ENCODE data around the gene HNRNPH2. TPM values are rescaled to one million over a fixed set of nuclear protein-coding genes. Genes with fewer than 3 reads are reported as not detected.

HNRNPH2 gene
- total RNA-seq, 1 experiment from 2014 or later: 49.8 TPM

DNA sequence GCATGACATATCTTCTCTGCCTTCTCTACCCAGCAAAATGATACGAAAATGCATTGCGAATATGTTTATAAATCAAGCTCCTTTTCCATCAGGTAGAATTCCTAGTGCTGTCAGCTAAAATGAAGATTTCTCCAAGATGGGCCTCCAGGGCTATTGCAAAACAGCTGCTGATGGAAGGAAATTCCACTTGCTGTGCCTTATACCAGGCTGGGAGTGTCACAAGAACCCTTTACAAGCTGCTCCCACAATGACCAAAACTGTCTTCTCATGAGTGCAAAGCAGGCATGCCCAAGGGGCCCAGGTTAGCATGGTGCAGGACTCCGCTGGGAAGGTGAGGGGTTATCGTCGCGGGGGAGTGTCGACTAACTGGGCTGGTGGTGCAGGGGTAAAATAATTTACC, 8.7 kb downstream of the HNRNPH2 start:
- no peak overlapping the region for H3K4me3 ChIP-seq (replicated peaks in 1 of 2; ENCODE audit: low read depth in 1 of 2, low read length in 2 of 2)
- peaks cover 5 to 8% of the 10 kb centered on the region in 2 experiments; a peak in 3 of 4 replicates for H3K36me3 ChIP-seq (ENCODE audit: control insufficient read depth in 1 of 2, insufficient read depth in 2 of 2, low read length in 2 of 2)
- TF ChIP-seq EZH2 (IDR thresholded peaks at IDR 0.05) (no peak), YY1 (IDR thresholded peaks at IDR 0.05; ENCODE audit: extremely low read depth, insufficient replicate concordance, low read depth, low read length) (no peak), POLR2AphosphoS5 (IDR thresholded peaks at IDR 0.05; ENCODE audit: low read depth, low read length) (no peak), POLR2A (IDR thresholded peaks at IDR 0.05; ENCODE audit: borderline replicate concordance, extremely low read depth, insufficient read depth, insufficient read length) (no peak), EZH2phosphoT487 (IDR thresholded peaks at IDR 0.05; ENCODE audit: borderline replicate concordance) (no peak), RAD21 (IDR thresholded peaks at IDR 0.05; ENCODE audit: low read depth) (no peak), SIN3A (IDR thresholded peaks at IDR 0.05; ENCODE audit: low read depth) (no peak), SRF (IDR thresholded peaks at IDR 0.05; ENCODE audit: low read depth) (no peak), CBX3 (IDR thresholded peaks at IDR 0.05; ENCODE audit: low read depth) (no peak), ELF1 (IDR thresholded peaks at IDR 0.05; ENCODE audit: borderline replicate concordance, low read depth) (no peak), TCF7L2 (IDR thresholded peaks at IDR 0.05; ENCODE audit: borderline replicate concordance, extremely low read depth, insufficient read depth, insufficient read length) (no peak), JUND (IDR thresholded peaks at IDR 0.05) (no peak), FOSL1 (IDR thresholded peaks at IDR 0.05; ENCODE audit: low read depth) (no peak), SP1 (IDR thresholded peaks at IDR 0.05; ENCODE audit: low read depth) (no peak)
- TF ChIP-seq, protein P1, sequence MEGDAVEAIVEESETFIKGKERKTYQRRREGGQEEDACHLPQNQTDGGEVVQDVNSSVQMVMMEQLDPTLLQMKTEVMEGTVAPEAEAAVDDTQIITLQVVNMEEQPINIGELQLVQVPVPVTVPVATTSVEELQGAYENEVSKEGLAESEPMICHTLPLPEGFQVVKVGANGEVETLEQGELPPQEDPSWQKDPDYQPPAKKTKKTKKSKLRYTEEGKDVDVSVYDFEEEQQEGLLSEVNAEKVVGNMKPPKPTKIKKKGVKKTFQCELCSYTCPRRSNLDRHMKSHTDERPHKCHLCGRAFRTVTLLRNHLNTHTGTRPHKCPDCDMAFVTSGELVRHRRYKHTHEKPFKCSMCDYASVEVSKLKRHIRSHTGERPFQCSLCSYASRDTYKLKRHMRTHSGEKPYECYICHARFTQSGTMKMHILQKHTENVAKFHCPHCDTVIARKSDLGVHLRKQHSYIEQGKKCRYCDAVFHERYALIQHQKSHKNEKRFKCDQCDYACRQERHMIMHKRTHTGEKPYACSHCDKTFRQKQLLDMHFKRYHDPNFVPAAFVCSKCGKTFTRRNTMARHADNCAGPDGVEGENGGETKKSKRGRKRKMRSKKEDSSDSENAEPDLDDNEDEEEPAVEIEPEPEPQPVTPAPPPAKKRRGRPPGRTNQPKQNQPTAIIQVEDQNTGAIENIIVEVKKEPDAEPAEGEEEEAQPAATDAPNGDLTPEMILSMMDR (IDR thresholded peaks at IDR 0.05 in 2 of 3, conservative IDR thresholded peaks at IDR 0.05 in 1 of 3; ENCODE audit: borderline replicate concordance in 1 of 3, insufficient read depth in 1 of 3, low read depth in 2 of 3, low read length in 2 of 3): no peak
- TF ChIP-seq, protein P2, sequence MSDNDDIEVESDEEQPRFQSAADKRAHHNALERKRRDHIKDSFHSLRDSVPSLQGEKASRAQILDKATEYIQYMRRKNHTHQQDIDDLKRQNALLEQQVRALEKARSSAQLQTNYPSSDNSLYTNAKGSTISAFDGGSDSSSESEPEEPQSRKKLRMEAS (IDR thresholded peaks at IDR 0.05): no peak
- TF ChIP-seq, protein P3, sequence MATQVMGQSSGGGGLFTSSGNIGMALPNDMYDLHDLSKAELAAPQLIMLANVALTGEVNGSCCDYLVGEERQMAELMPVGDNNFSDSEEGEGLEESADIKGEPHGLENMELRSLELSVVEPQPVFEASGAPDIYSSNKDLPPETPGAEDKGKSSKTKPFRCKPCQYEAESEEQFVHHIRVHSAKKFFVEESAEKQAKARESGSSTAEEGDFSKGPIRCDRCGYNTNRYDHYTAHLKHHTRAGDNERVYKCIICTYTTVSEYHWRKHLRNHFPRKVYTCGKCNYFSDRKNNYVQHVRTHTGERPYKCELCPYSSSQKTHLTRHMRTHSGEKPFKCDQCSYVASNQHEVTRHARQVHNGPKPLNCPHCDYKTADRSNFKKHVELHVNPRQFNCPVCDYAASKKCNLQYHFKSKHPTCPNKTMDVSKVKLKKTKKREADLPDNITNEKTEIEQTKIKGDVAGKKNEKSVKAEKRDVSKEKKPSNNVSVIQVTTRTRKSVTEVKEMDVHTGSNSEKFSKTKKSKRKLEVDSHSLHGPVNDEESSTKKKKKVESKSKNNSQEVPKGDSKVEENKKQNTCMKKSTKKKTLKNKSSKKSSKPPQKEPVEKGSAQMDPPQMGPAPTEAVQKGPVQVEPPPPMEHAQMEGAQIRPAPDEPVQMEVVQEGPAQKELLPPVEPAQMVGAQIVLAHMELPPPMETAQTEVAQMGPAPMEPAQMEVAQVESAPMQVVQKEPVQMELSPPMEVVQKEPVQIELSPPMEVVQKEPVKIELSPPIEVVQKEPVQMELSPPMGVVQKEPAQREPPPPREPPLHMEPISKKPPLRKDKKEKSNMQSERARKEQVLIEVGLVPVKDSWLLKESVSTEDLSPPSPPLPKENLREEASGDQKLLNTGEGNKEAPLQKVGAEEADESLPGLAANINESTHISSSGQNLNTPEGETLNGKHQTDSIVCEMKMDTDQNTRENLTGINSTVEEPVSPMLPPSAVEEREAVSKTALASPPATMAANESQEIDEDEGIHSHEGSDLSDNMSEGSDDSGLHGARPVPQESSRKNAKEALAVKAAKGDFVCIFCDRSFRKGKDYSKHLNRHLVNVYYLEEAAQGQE (IDR thresholded peaks at IDR 0.05; ENCODE audit: low read depth): no peak
- no peaks in the 10 kb centered on the region for H3K9me3 ChIP-seq (ENCODE audit: control insufficient read depth in 1 of 2, insufficient read depth in 1 of 2, low read depth in 1 of 2, low read length in 2 of 2)
- RAD21 ChIA-PET (ENCODE audit: low non-redundant PET in 1 of 2, low total read pairs in 2 of 2, uncharacterized antibody in 2 of 2, unreplicated experiment in 2 of 2): no interaction called here
- no TSS peak for BruUV-seq (replicated peaks)
- H3K27me3 ChIP-seq (ENCODE audit: insufficient read depth, low read length): no peaks in the 10 kb centered on the region
- no peaks in the 10 kb centered on the region for H3K4me1 ChIP-seq (ENCODE audit: control insufficient read depth in 1 of 2, insufficient read depth in 2 of 2, low read length in 2 of 2)
- no peak overlapping the region for H3K4me2 ChIP-seq (ENCODE audit: low read length)
- no peak overlapping the region for H3K9ac ChIP-seq (ENCODE audit: low read length)
- POLR2A ChIA-PET: no interaction called here
- DNase-seq (ENCODE audit: low read depth, low spot score) (no peak), ATAC-seq (no peak)
- intact Hi-C loops (cut with micrococcal nuclease): loop anchor here (5.0 kb wide), 1 partner anchor 181 kb away; no protein-coding TSS in a partner anchor
- H3K9me2 ChIP-seq (ENCODE audit: insufficient read depth): no peaks in the 10 kb centered on the region
- H4K20me1 ChIP-seq (ENCODE audit: insufficient read depth): no peaks in the 10 kb centered on the region
- H3K79me2 ChIP-seq (ENCODE audit: insufficient read depth, low read length): peaks cover 23% of the 10 kb centered on the region
- CTCF ChIA-PET: no interaction called here
- H3K27ac ChIP-seq (ENCODE audit: low read depth, low read length): no peak overlapping the region
- H2AFZ ChIP-seq (ENCODE audit: low read depth, low read length, poor library complexity, severe bottlenecking): no peak overlapping the region

Data from HCT116 (cell line).